ENCODE measurements around the gene ETNK2.

ETNK2 gene

GRCh38 chr1:204152310-204153044 lies 633 bp upstream of the ETNK2 start:
- H2BK120ac ChIP-seq (ENCODE audit: insufficient read depth, low read length, poor library complexity): no peak overlapping the region
- H3K9me3 ChIP-seq (ENCODE audit: insufficient read depth, low read depth, low read length): peaks cover 5% of the 10 kb centered on the region
- H3K18ac ChIP-seq (ENCODE audit: low read length): peak overlapping the region; percentile 22
- peak overlapping the region; percentile 39 for H4K12ac ChIP-seq (ENCODE audit: low read depth, low read length)
- H3K4me1 ChIP-seq (ENCODE audit: control insufficient read depth in 1 of 2, insufficient read depth in 2 of 2, low read length in 2 of 2): peaks cover 4 to 8% of the 10 kb centered on the region in 2 experiments
- H4K91ac ChIP-seq (ENCODE audit: low read depth, low read length): peak overlapping the region; percentile 36
- no peaks in the 10 kb centered on the region for H3K36me3 ChIP-seq (ENCODE audit: control insufficient read depth in 1 of 2, insufficient read depth in 2 of 2, low read length in 2 of 2)
- H3K9ac ChIP-seq (ENCODE audit: low read length): peak overlapping the region; percentile 67
- DNase-seq: no peak
- peaks cover 3% of the 10 kb centered on the region for H3K79me2 ChIP-seq (ENCODE audit: control insufficient read depth, insufficient read depth, low read length, poor library complexity)
- H3K79me1 ChIP-seq (ENCODE audit: low read length): peaks cover 8% of the 10 kb centered on the region
- H2BK12ac ChIP-seq (ENCODE audit: low read length): no peak overlapping the region
- H3K4ac ChIP-seq (ENCODE audit: low read depth, low read length): no peak overlapping the region
- H2BK5ac ChIP-seq (ENCODE audit: low read depth, low read length, poor library complexity): no peak overlapping the region
- peak overlapping the region; percentile 80 for H2AFZ ChIP-seq (ENCODE audit: insufficient read depth, low read length, poor library complexity)
- WGBS (ENCODE audit: extremely low coverage, insufficient coverage, insufficient read length): no CpG with 5 or more reads among the region's 25 CpGs
- peak overlapping the region; percentile 93 for H3K4me2 ChIP-seq (ENCODE audit: low read length)
- peak overlapping the region; percentile 80 for H3K4me3 ChIP-seq (ENCODE audit: low read depth, low read length)
- no peak overlapping the region for H3K14ac ChIP-seq (ENCODE audit: low read length)
- no peak overlapping the region for H2AK5ac ChIP-seq (ENCODE audit: low read length)
- H3K23ac ChIP-seq (ENCODE audit: low read length): no peak overlapping the region
- no peaks in the 10 kb centered on the region for H3K27me3 ChIP-seq (ENCODE audit: insufficient read depth, low read length)
- H4K8ac ChIP-seq (ENCODE audit: low read depth, low read length): peak overlapping the region; percentile 80
- no peak overlapping the region for H3K27ac ChIP-seq (ENCODE audit: low read depth, low read length)

GRCh38 chr1:204150702-204151551 lies 917 bp downstream of the ETNK2 start:
- Histone ChIP-seq H2AFZ (ENCODE audit: insufficient read depth, low read length, poor library complexity) (peak overlapping the region; percentile 91), H3K4me1 (ENCODE audit: control insufficient read depth in 1 of 2, insufficient read depth in 2 of 2, low read length in 2 of 2) (peaks cover 4 to 8% of the 10 kb centered on the region in 2 experiments), H2BK120ac (ENCODE audit: insufficient read depth, low read length, poor library complexity) (no peak overlapping the region), H3K14ac (ENCODE audit: low read length) (no peak overlapping the region), H3K4me2 (ENCODE audit: low read length) (peak overlapping the region; percentile 93), H3K9ac (ENCODE audit: low read length) (peak overlapping the region; percentile 12), H4K91ac (ENCODE audit: low read depth, low read length) (peak overlapping the region; percentile 67), H4K12ac (ENCODE audit: low read depth, low read length) (no peak overlapping the region), H3K4ac (ENCODE audit: low read depth, low read length) (no peak overlapping the region), H3K23ac (ENCODE audit: low read length) (no peak overlapping the region), H3K4me3 (ENCODE audit: low read depth, low read length) (peak overlapping the region; percentile 80), H2BK5ac (ENCODE audit: low read depth, low read length, poor library complexity) (no peak overlapping the region), H2BK12ac (ENCODE audit: low read length) (no peak overlapping the region), H3K27ac (ENCODE audit: low read depth, low read length) (no peak overlapping the region), H3K79me1 (ENCODE audit: low read length) (peaks cover 8% of the 10 kb centered on the region), H3K9me3 (ENCODE audit: insufficient read depth, low read depth, low read length) (peaks cover 5% of the 10 kb centered on the region), H3K79me2 (ENCODE audit: control insufficient read depth, insufficient read depth, low read length, poor library complexity) (peaks cover 3% of the 10 kb centered on the region), H4K8ac (ENCODE audit: low read depth, low read length) (peak overlapping the region; percentile 20), H3K36me3 (ENCODE audit: control insufficient read depth in 1 of 2, insufficient read depth in 2 of 2, low read length in 2 of 2) (no peaks in the 10 kb centered on the region), H3K27me3 (ENCODE audit: insufficient read depth, low read length) (no peaks in the 10 kb centered on the region), H2AK5ac (ENCODE audit: low read length) (no peak overlapping the region), H3K18ac (ENCODE audit: low read length) (no peak overlapping the region)
- no CpG with 5 or more reads among the region's 33 CpGs for WGBS (ENCODE audit: extremely low coverage, insufficient coverage, insufficient read length)
- peak in 1 of 2 donors; percentile 28 for DNase-seq

GRCh38 chr1:204149635-204150565 lies 1.9 kb downstream of the ETNK2 start:
- no peak overlapping the region for H4K12ac ChIP-seq (ENCODE audit: low read depth, low read length)
- H3K14ac ChIP-seq (ENCODE audit: low read length): no peak overlapping the region
- no CpG with 5 or more reads among the region's 16 CpGs for WGBS (ENCODE audit: extremely low coverage, insufficient coverage, insufficient read length)
- no peak overlapping the region for H4K91ac ChIP-seq (ENCODE audit: low read depth, low read length)
- no peak overlapping the region for H2BK5ac ChIP-seq (ENCODE audit: low read depth, low read length, poor library complexity)
- no peak overlapping the region for H3K4me2 ChIP-seq (ENCODE audit: low read length)
- no peak overlapping the region for H3K4me3 ChIP-seq (ENCODE audit: low read depth, low read length)
- no peak overlapping the region for H2BK120ac ChIP-seq (ENCODE audit: insufficient read depth, low read length, poor library complexity)
- peaks cover 8% of the 10 kb centered on the region for H3K79me1 ChIP-seq (ENCODE audit: low read length)
- no peak overlapping the region for H2AFZ ChIP-seq (ENCODE audit: insufficient read depth, low read length, poor library complexity)
- H3K4me1 ChIP-seq (ENCODE audit: control insufficient read depth in 1 of 2, insufficient read depth in 2 of 2, low read length in 2 of 2): peaks cover 4 to 8% of the 10 kb centered on the region in 2 experiments
- H3K27ac ChIP-seq (ENCODE audit: low read depth, low read length): no peak overlapping the region
- H3K18ac ChIP-seq (ENCODE audit: low read length): no peak overlapping the region
- H3K79me2 ChIP-seq (ENCODE audit: control insufficient read depth, insufficient read depth, low read length, poor library complexity): peaks cover 3% of the 10 kb centered on the region
- H3K27me3 ChIP-seq (ENCODE audit: insufficient read depth, low read length): no peaks in the 10 kb centered on the region
- no peak for DNase-seq
- no peaks in the 10 kb centered on the region for H3K36me3 ChIP-seq (ENCODE audit: control insufficient read depth in 1 of 2, insufficient read depth in 2 of 2, low read length in 2 of 2)
- no peak overlapping the region for H3K23ac ChIP-seq (ENCODE audit: low read length)
- H2AK5ac ChIP-seq (ENCODE audit: low read length): no peak overlapping the region
- peaks cover 5% of the 10 kb centered on the region for H3K9me3 ChIP-seq (ENCODE audit: insufficient read depth, low read depth, low read length)
- no peak overlapping the region for H3K9ac ChIP-seq (ENCODE audit: low read length)
- no peak overlapping the region for H4K8ac ChIP-seq (ENCODE audit: low read depth, low read length)
- H2BK12ac ChIP-seq (ENCODE audit: low read length): no peak overlapping the region
- H3K4ac ChIP-seq (ENCODE audit: low read depth, low read length): no peak overlapping the region

GRCh38 chr1:204149107-204149506 lies 2.7 kb downstream of the ETNK2 start:
- no peak overlapping the region for H3K4ac ChIP-seq (ENCODE audit: low read depth, low read length)
- H3K79me1 ChIP-seq (ENCODE audit: low read length): peaks cover 8% of the 10 kb centered on the region
- no CpG with 5 or more reads among the region's 2 CpGs for WGBS (ENCODE audit: extremely low coverage, insufficient coverage, insufficient read length)
- no peak overlapping the region for H3K18ac ChIP-seq (ENCODE audit: low read length)
- H3K14ac ChIP-seq (ENCODE audit: low read length): no peak overlapping the region
- no peak overlapping the region for H3K4me3 ChIP-seq (ENCODE audit: low read depth, low read length)
- H4K8ac ChIP-seq (ENCODE audit: low read depth, low read length): no peak overlapping the region
- H3K36me3 ChIP-seq (ENCODE audit: control insufficient read depth in 1 of 2, insufficient read depth in 2 of 2, low read length in 2 of 2): no peaks in the 10 kb centered on the region
- no peak overlapping the region for H3K27ac ChIP-seq (ENCODE audit: low read depth, low read length)
- H3K9ac ChIP-seq (ENCODE audit: low read length): no peak overlapping the region
- no peak overlapping the region for H2BK12ac ChIP-seq (ENCODE audit: low read length)
- H3K4me1 ChIP-seq (ENCODE audit: control insufficient read depth in 1 of 2, insufficient read depth in 2 of 2, low read length in 2 of 2): peaks cover 4 to 8% of the 10 kb centered on the region in 2 experiments
- H2BK5ac ChIP-seq (ENCODE audit: low read depth, low read length, poor library complexity): no peak overlapping the region
- H3K27me3 ChIP-seq (ENCODE audit: insufficient read depth, low read length): no peaks in the 10 kb centered on the region
- no peak overlapping the region for H2AFZ ChIP-seq (ENCODE audit: insufficient read depth, low read length, poor library complexity)
- no peak overlapping the region for H4K91ac ChIP-seq (ENCODE audit: low read depth, low read length)
- H3K4me2 ChIP-seq (ENCODE audit: low read length): no peak overlapping the region
- DNase-seq: no peak
- no peak overlapping the region for H2BK120ac ChIP-seq (ENCODE audit: insufficient read depth, low read length, poor library complexity)
- H2AK5ac ChIP-seq (ENCODE audit: low read length): no peak overlapping the region
- H4K12ac ChIP-seq (ENCODE audit: low read depth, low read length): no peak overlapping the region
- H3K79me2 ChIP-seq (ENCODE audit: control insufficient read depth, insufficient read depth, low read length, poor library complexity): peaks cover 3% of the 10 kb centered on the region
- no peak overlapping the region for H3K23ac ChIP-seq (ENCODE audit: low read length)
- H3K9me3 ChIP-seq (ENCODE audit: insufficient read depth, low read depth, low read length): peaks cover 5% of the 10 kb centered on the region

All from trophoblast cell (in vitro differentiated cells and primary cell).